ENCODE measurements around the gene TCP10L.
A peak's percentile ranks its signal among the peaks of the same experiment; 100 is the strongest.

TCP10L gene

GRCh38 chr21:32538147-32538792, 47.1 kb downstream of the TCP10L start:
- no peak overlapping the region for H3K4me3 ChIP-seq (ENCODE audit: low read depth, low read length)
- TF ChIP-seq MYC (IDR thresholded peaks at IDR 0.05; ENCODE audit: low read depth, low read length) (no peak), POLR2A (IDR thresholded peaks at IDR 0.05; ENCODE audit: extremely low read depth, insufficient read length) (no peak)
- TF ChIP-seq, protein P1, sequence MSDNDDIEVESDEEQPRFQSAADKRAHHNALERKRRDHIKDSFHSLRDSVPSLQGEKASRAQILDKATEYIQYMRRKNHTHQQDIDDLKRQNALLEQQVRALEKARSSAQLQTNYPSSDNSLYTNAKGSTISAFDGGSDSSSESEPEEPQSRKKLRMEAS (IDR thresholded peaks at IDR 0.05; ENCODE audit: low read depth, low read length): no peak
- TF ChIP-seq, protein P2, sequence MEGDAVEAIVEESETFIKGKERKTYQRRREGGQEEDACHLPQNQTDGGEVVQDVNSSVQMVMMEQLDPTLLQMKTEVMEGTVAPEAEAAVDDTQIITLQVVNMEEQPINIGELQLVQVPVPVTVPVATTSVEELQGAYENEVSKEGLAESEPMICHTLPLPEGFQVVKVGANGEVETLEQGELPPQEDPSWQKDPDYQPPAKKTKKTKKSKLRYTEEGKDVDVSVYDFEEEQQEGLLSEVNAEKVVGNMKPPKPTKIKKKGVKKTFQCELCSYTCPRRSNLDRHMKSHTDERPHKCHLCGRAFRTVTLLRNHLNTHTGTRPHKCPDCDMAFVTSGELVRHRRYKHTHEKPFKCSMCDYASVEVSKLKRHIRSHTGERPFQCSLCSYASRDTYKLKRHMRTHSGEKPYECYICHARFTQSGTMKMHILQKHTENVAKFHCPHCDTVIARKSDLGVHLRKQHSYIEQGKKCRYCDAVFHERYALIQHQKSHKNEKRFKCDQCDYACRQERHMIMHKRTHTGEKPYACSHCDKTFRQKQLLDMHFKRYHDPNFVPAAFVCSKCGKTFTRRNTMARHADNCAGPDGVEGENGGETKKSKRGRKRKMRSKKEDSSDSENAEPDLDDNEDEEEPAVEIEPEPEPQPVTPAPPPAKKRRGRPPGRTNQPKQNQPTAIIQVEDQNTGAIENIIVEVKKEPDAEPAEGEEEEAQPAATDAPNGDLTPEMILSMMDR (IDR thresholded peaks at IDR 0.05; ENCODE audit: low read depth, low read length): no peak
- DNase-seq (ENCODE audit: low read depth): peak; percentile 42

DNA sequence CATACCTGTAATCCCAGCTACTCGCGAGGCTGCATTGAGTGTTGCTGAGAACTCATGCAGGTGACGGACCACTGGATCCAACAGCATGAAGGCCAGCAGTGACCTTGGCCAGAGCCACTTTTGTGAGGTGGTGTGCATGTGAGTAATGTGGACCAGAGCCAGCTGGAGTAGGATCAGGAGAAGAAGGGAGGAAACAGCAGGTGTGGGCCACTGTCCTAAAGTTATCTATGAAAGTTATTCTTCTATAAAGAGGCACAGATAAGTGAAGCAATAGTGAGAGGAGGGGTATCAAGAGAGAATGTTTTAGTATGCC, 47.8 kb downstream of the TCP10L start:
- no peak for DNase-seq (ENCODE audit: low read depth)
- H3K4me3 ChIP-seq (ENCODE audit: low read depth, low read length): no peak overlapping the region
- TF ChIP-seq MYC (IDR thresholded peaks at IDR 0.05; ENCODE audit: low read depth, low read length): no peak
- TF ChIP-seq, protein P1 (IDR thresholded peaks at IDR 0.05; ENCODE audit: low read depth, low read length): no peak
- TF ChIP-seq, protein P2 (IDR thresholded peaks at IDR 0.05; ENCODE audit: low read depth, low read length): no peak
- TF ChIP-seq POLR2A (IDR thresholded peaks at IDR 0.05; ENCODE audit: extremely low read depth, insufficient read length): no peak

DNA sequence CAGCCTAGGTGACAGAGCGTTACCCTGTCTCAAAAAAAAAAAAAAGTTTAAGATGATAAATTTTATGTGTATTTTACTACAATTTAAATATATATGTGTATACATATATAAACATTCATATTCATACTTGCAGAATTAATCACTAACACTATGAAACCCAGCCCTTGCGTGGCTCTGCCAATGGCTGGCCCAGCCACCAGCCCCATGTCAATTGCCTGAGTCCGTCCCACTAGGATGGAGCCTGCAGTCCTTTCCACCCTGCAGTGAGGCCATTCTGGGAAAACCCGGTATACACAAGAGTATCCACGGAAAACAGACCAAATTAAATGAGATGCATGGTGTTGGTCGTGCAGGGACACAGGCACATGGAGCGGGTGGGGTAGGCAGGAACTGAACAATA, 49.7 kb downstream of the TCP10L start:
- DNase-seq (ENCODE audit: low read depth): no peak
- TF ChIP-seq POLR2A (IDR thresholded peaks at IDR 0.05; ENCODE audit: extremely low read depth, insufficient read length) (no peak), MYC (IDR thresholded peaks at IDR 0.05; ENCODE audit: low read depth, low read length) (no peak)
- TF ChIP-seq, protein P1 (IDR thresholded peaks at IDR 0.05; ENCODE audit: low read depth, low read length): no peak
- TF ChIP-seq, protein P2 (IDR thresholded peaks at IDR 0.05; ENCODE audit: low read depth, low read length): no peak
- no peak overlapping the region for H3K4me3 ChIP-seq (ENCODE audit: low read depth, low read length)

DNA sequence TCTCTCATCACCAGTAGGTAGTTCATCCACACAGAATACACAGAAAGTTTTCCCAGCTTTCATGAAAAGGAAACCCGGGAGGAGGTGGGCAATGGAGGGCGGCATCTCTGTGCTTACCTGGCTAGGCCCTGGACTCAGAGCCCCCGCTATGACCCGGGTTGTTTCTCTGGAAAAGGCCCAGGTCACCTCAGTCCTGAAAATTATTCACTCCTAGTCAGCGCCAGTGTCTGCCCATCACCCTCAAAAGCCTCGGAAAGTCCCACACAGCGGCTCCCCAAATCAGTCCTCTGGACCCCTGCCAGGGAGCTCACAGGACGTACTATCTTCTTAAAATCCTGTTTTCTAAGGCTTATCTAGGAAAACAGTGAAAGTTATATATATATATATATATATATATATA, 51.2 kb downstream of the TCP10L start:
- TF ChIP-seq, protein P2 (IDR thresholded peaks at IDR 0.05; ENCODE audit: low read depth, low read length): no peak
- TF ChIP-seq POLR2A (IDR thresholded peaks at IDR 0.05; ENCODE audit: extremely low read depth, insufficient read length) (no peak), MYC (IDR thresholded peaks at IDR 0.05; ENCODE audit: low read depth, low read length) (no peak)
- TF ChIP-seq, protein P1 (IDR thresholded peaks at IDR 0.05; ENCODE audit: low read depth, low read length): no peak
- H3K4me3 ChIP-seq (ENCODE audit: low read depth, low read length): no peak overlapping the region
- no peak for DNase-seq (ENCODE audit: low read depth)

DNA sequence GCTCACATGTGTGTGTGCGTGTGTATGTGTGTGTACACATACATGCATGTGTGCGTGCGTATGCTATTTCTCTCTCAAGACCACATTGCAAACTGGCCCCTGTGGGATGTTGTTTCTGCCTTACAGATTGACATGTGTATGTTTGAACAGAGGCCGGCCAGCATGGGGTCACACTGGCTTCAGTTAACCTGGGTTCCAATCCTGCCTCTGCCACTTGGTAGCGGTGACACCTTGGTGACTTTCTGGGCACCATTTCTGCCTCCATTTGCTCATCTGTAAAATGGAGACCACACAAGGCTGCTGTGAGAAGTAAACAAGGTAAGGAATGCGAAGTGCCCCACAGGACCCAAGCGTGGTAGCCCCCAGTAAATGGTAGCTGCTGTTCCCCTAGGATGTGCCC, 51.7 kb downstream of the TCP10L start:
- H3K4me3 ChIP-seq (ENCODE audit: low read depth, low read length): no peak overlapping the region
- no peak for TF ChIP-seq POLR2A (IDR thresholded peaks at IDR 0.05; ENCODE audit: extremely low read depth, insufficient read length)
- TF ChIP-seq MYC (IDR thresholded peaks at IDR 0.05; ENCODE audit: low read depth, low read length): no peak
- TF ChIP-seq, protein P1 (IDR thresholded peaks at IDR 0.05; ENCODE audit: low read depth, low read length): no peak
- TF ChIP-seq, protein P2 (IDR thresholded peaks at IDR 0.05; ENCODE audit: low read depth, low read length): no peak
- DNase-seq (ENCODE audit: low read depth): no peak

All from NB4 (cell line).